GM18870 (cell line): ENCODE results near the gene AKAP8L.
"Not testable (repeated sequence)": the region's sequence is repeated elsewhere in the genome, so short reads cannot be mapped to it uniquely, and the experiment has no call there.

Experiments used
- ATAC-seq: cut with Tn5 transposase; IDR thresholded peaks from one replicate; pipeline ENCODE4 v1.9.1; 2021; ENCODE audit warnings: moderate library complexity; ENCODE audit not compliant: unreplicated experiment

Gene AKAP8L

GRCh38 chr19:15418231-15418578, 583 bp downstream of the AKAP8L start:
- no peak for ATAC-seq

- ATAC-seq: no peak
Observed at GRCh38 chr19:15417699-15418098, 1.1 kb downstream of the AKAP8L start.

GRCh38 chr19:15412832-15413231, 6.0 kb downstream of the AKAP8L start:
- ATAC-seq: no peak

- not testable (repeated sequence) for ATAC-seq
Observed at GRCh38 chr19:15411351-15411750, 7.4 kb downstream of the AKAP8L start.

GRCh38 chr19:15404780-15405211, 14.0 kb downstream of the AKAP8L start:
- no peak for ATAC-seq

- ATAC-seq: no peak
Observed at GRCh38 chr19:15404097-15404779, 14.6 kb downstream of the AKAP8L start.

- ATAC-seq: no peak
Observed at GRCh38 chr19:15403151-15403531, 15.6 kb downstream of the AKAP8L start.

- no peak for ATAC-seq
Observed at GRCh38 chr19:15402411-15403150, 16.2 kb downstream of the AKAP8L start.

- no peak for ATAC-seq
Observed at GRCh38 chr19:15401397-15401710, 17.4 kb downstream of the AKAP8L start.

GRCh38 chr19:15400521-15401396, 18.0 kb downstream of the AKAP8L start:
- ATAC-seq: no peak

- ATAC-seq: no peak
Observed at GRCh38 chr19:15399635-15400034, 19.2 kb downstream of the AKAP8L start.

- ATAC-seq: no peak
Observed at GRCh38 chr19:15399234-15399515, 19.6 kb downstream of the AKAP8L start.

GRCh38 chr19:15398501-15399233, 20.1 kb downstream of the AKAP8L start:
- no peak for ATAC-seq

GRCh38 chr19:15397782-15398181, 21.0 kb downstream of the AKAP8L start:
- no peak for ATAC-seq

- no peak for ATAC-seq
Observed at GRCh38 chr19:15397236-15397635, 21.6 kb downstream of the AKAP8L start.

GRCh38 chr19:15396436-15396835, 22.4 kb downstream of the AKAP8L start:
- ATAC-seq: no peak

- not testable (repeated sequence) for ATAC-seq
Observed at GRCh38 chr19:15395251-15395650, 23.5 kb downstream of the AKAP8L start.

- ATAC-seq: no peak
Observed at GRCh38 chr19:15394426-15394825, 24.4 kb downstream of the AKAP8L start.

GRCh38 chr19:15393963-15394362, 24.8 kb downstream of the AKAP8L start:
- ATAC-seq: no peak

GRCh38 chr19:15390814-15391213, 28.0 kb downstream of the AKAP8L start:
- ATAC-seq: no peak

GRCh38 chr19:15381864-15382263, 36.9 kb downstream of the AKAP8L start:
- ATAC-seq: no peak
